ENCODE measurements around the gene C2orf72. TPM values are rescaled to one million over a fixed set of nuclear protein-coding genes. Genes with fewer than 3 reads are reported as not detected.

C2orf72 gene
- total RNA-seq, 1 experiment from 2014 or later = not detected

DNA sequence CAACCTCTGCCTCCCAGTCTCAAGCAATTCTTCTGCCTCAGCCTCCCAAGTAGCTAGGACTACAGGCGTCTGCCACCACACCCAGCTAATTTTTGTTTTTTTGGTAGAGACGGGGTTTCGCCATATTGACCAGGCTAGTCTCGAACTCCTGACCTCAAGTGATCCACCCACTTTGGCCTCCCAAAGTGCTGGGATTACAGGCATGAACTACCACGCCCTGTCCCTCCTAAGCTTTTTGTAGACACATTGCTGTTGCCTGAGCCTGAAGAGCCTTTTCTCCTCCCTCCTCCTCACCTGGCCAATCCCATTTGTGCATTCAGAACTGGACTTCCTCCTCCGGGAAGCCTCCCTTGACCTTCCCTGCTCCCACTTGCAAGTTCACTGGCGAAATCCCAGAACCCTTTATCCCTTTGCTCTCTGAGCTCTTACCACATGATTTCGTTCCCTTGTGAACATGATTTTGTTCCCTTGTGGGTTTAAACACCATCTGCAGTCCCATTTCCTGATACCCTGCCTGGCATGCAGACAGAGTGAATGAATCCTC is 2.6 kb downstream of the C2orf72 start:
- Histone ChIP-seq H3K9me3 (ENCODE audit: low read length) (no peaks in the 10 kb centered on the region), H2AFZ (ENCODE audit: low read length) (no peak overlapping the region), H3K9ac (ENCODE audit: low read length) (no peak overlapping the region), H3K36me3 (ENCODE audit: insufficient read depth, low read length) (no peaks in the 10 kb centered on the region), H3K4me1 (ENCODE audit: low read length) (peaks cover under 1% of the 10 kb centered on the region; the same call in 1 of the 2 replicates), H3K79me2 (ENCODE audit: low read length) (no peaks in the 10 kb centered on the region), H3K27me3 (ENCODE audit: low read length) (no peaks in the 10 kb centered on the region), H3K27ac (ENCODE audit: low read length) (no peak overlapping the region), H3K9me2 (replicated peaks; ENCODE audit: insufficient read depth, low read length) (no peaks in the 10 kb centered on the region), H4K20me1 (ENCODE audit: insufficient read depth, low read depth, low read length) (no peaks in the 10 kb centered on the region), H3K4me2 (ENCODE audit: low read depth, low read length, poor library complexity, severe bottlenecking) (no peak overlapping the region), H3K4me3 (ENCODE audit: low read length) (no peak overlapping the region)
- no peak for DNase-seq

DNA sequence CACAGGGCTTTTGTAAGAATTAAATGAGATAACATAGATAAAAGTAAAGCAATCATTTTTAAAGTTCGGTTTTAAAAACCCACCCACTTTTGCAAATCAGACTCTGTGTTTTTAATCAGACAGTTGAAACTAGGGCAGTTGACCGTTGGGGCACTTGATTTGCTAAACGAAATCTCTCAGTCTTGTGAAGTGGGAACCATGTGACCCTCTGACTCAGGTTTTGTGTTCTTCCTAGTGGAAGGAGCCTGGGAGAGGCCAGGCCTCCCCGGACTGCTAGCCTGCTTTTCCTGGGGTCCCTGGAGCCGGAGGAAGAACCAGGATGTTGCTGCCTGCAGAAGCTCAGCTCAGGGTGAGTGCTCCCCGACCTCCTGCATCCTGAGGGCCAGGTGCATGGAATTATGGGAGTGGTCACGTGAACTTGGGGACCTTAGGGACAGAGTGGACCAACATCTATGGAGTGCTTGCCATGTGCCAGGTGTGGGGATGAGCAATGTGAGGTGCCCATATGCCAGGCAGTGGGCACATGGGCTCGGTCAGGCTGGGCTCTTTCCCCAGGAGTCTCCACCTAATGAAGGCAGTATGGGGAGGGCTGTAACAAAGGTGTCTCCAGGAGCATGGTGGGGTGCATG is 3.9 kb downstream of the C2orf72 start:
- Histone ChIP-seq H4K20me1 (ENCODE audit: insufficient read depth, low read depth, low read length) (no peaks in the 10 kb centered on the region), H3K27ac (ENCODE audit: low read length) (no peak overlapping the region), H3K4me1 (ENCODE audit: low read length) (no peaks in the 10 kb centered on the region), H3K79me2 (ENCODE audit: low read length) (no peaks in the 10 kb centered on the region), H3K4me2 (ENCODE audit: low read depth, low read length, poor library complexity, severe bottlenecking) (no peak overlapping the region), H3K9me3 (ENCODE audit: low read length) (no peaks in the 10 kb centered on the region), H3K36me3 (ENCODE audit: insufficient read depth, low read length) (no peaks in the 10 kb centered on the region), H3K4me3 (ENCODE audit: low read length) (no peak overlapping the region), H3K27me3 (ENCODE audit: low read length) (no peaks in the 10 kb centered on the region), H3K9ac (ENCODE audit: low read length) (no peak overlapping the region), H3K9me2 (replicated peaks; ENCODE audit: insufficient read depth, low read length) (no peaks in the 10 kb centered on the region), H2AFZ (ENCODE audit: low read length) (no peak overlapping the region)
- no peak for DNase-seq

DNA sequence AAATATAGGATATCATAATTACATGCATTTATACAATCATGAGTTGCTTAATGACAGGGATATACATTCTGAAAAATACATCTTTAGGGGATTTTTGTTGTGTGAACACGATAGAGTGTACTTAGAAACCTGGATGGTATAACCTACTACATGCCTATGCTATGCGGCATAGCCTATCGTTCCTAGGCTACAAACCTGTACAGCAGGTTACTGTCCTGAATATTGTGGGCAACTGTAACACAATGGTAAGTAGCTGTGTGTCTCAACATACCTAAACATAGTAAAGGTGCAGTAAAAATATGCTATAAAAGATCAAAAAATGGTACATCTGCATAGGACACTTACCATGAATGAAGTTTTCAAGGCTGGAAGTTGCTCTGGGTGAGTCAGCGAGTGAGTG is 6.5 kb downstream of the C2orf72 start:
- Histone ChIP-seq H3K79me2 (ENCODE audit: low read length) (no peaks in the 10 kb centered on the region), H3K27ac (ENCODE audit: low read length) (no peak overlapping the region), H3K9ac (ENCODE audit: low read length) (no peak overlapping the region)

DNA sequence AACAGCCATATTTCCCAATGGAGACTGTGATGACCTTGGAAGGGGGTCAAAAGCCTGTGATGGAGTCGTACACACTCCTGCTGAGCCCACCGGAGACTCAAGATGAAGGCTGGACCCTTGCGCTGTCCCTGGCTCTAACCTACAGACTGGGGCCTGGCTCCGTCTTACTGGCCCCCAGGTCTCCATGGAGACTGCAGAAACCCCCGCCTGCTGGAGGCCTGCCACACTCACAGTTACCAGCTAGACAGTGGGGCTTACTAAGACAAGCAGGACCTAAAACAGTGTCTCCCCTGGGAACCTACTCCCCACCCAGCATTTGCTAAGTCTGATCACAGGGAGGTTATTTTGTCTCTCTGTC is 9.6 kb downstream of the C2orf72 start:
- H3K27ac ChIP-seq (ENCODE audit: low read length) = no peak overlapping the region
- H3K9ac ChIP-seq (ENCODE audit: low read length) = no peak overlapping the region
- no peaks in the 10 kb centered on the region for H4K20me1 ChIP-seq (ENCODE audit: insufficient read depth, low read depth, low read length)
- peaks cover 12% of the 10 kb centered on the region for H3K4me1 ChIP-seq (ENCODE audit: low read length)
- no peak overlapping the region for H2AFZ ChIP-seq (ENCODE audit: low read length)
- no peaks in the 10 kb centered on the region for H3K9me2 ChIP-seq (replicated peaks; ENCODE audit: insufficient read depth, low read length)
- no peaks in the 10 kb centered on the region for H3K27me3 ChIP-seq (ENCODE audit: low read length)
- H3K9me3 ChIP-seq (ENCODE audit: low read length) = no peaks in the 10 kb centered on the region
- no peak overlapping the region for H3K4me3 ChIP-seq (ENCODE audit: low read length)
- H3K4me2 ChIP-seq (ENCODE audit: low read depth, low read length, poor library complexity, severe bottlenecking) = no peak overlapping the region
- DNase-seq = no peak
- no peaks in the 10 kb centered on the region for H3K36me3 ChIP-seq (ENCODE audit: insufficient read depth, low read length)
- no peaks in the 10 kb centered on the region for H3K79me2 ChIP-seq (ENCODE audit: low read length)

More for the DNA sequence above, 6.5 kb downstream of the C2orf72 start:
- Histone ChIP-seq H4K20me1 (ENCODE audit: insufficient read depth, low read depth, low read length) (no peaks in the 10 kb centered on the region), H3K4me3 (ENCODE audit: low read length) (no peak overlapping the region), H3K36me3 (ENCODE audit: insufficient read depth, low read length) (no peaks in the 10 kb centered on the region), H3K9me2 (replicated peaks; ENCODE audit: insufficient read depth, low read length) (no peaks in the 10 kb centered on the region), H3K4me2 (ENCODE audit: low read depth, low read length, poor library complexity, severe bottlenecking) (no peak overlapping the region), H3K27me3 (ENCODE audit: low read length) (no peaks in the 10 kb centered on the region), H2AFZ (ENCODE audit: low read length) (no peak overlapping the region), H3K9me3 (ENCODE audit: low read length) (no peaks in the 10 kb centered on the region), H3K4me1 (ENCODE audit: low read length) (peaks cover 10% of the 10 kb centered on the region)
- DNase-seq = no peak

DNA sequence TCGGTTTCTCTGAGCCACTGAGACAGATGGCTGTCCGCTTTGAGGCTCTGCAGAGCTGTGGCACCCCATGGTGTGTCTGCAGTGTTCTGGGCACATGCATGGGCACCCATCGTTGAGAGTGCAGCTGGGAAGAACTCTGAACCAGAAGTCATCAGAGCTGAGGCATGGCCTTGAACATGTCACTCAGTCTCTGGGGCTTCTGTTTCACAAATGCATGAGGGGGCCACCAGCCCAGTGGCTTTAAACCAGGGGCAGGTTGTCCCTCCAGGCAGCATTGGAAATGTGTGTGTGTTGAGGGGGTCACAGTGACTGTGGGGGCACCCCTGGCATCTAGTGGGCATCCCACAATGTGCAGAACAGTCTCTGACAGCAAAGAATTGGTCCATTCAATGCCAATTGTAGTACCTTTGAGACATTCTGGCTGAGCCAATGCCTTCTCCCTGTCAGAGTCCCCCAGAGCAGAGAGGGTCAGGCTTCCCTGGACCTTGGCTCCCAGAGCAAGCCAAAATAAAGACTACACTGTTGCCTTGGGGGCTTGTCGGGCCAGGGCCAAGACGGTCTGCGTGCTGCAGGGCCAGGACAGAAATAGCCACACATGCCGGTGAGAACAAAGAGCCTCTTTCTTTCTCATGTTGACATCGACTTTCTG is 10.1 kb downstream of the C2orf72 start:
- H3K36me3 ChIP-seq (ENCODE audit: insufficient read depth, low read length) = no peaks in the 10 kb centered on the region
- no peaks in the 10 kb centered on the region for H3K27me3 ChIP-seq (ENCODE audit: low read length)
- no peak overlapping the region for H2AFZ ChIP-seq (ENCODE audit: low read length)
- no peaks in the 10 kb centered on the region for H3K79me2 ChIP-seq (ENCODE audit: low read length)
- H3K4me2 ChIP-seq (ENCODE audit: low read depth, low read length, poor library complexity, severe bottlenecking) = no peak overlapping the region
- no peak overlapping the region for H3K27ac ChIP-seq (ENCODE audit: low read length)
- H3K4me1 ChIP-seq (ENCODE audit: low read length) = peaks cover 17% of the 10 kb centered on the region
- DNase-seq = no peak
- H3K9me2 ChIP-seq (replicated peaks; ENCODE audit: insufficient read depth, low read length) = no peaks in the 10 kb centered on the region
- H3K9ac ChIP-seq (ENCODE audit: low read length) = no peak overlapping the region
- H4K20me1 ChIP-seq (ENCODE audit: insufficient read depth, low read depth, low read length) = no peaks in the 10 kb centered on the region
- H3K4me3 ChIP-seq (ENCODE audit: low read length) = no peak overlapping the region
- no peaks in the 10 kb centered on the region for H3K9me3 ChIP-seq (ENCODE audit: low read length)

DNA sequence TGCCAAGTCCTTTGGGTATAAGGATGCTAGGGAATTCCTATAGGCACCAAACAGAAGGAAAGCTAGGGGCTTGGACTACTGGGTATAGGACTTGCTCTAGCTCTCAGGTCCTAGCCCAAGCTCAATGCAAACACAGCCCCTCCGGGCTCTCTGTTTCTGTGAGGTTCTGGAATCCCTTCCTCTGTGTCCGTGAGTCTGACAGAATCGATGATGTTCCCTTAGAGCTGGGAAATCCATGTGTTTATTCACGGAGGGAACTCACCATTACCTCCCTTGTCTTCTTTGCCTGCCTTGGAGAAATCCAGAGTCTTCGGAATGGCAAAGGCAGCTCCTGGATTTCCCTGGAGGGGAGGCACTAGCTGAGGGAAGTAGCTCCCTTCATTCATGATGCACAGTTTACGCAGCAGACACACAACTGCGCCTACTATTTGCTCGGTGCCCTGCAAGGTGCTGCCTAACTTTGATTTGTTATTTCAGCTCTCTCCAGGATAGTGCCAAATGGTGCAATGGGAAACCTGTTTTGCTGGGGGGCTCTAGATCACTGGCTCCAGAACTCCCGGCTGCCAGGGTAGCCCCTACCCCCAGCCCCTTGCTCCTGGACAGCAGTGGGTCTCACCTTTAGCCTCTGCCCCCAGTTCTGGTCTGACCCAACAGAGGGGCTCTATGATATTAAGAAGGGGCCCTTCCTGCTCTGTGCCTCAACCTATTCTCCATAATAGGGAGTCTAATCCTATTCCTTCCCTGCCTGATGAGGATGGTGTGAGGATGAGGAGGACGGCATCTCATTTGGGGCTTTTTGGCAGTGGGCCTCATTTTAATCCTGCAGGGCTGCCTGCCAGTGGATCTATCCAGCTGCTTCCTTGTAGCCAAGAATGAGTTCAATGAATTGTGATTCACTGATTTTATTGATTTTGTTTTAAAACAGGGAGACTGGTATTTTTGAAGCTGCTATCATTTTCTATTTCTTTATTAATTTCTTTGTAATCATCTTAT is 10.9 kb downstream of the C2orf72 start:
- Histone ChIP-seq H4K20me1 (ENCODE audit: insufficient read depth, low read depth, low read length) (no peaks in the 10 kb centered on the region), H3K27ac (ENCODE audit: low read length) (no peak overlapping the region), H3K36me3 (ENCODE audit: insufficient read depth, low read length) (no peaks in the 10 kb centered on the region), H3K4me2 (ENCODE audit: low read depth, low read length, poor library complexity, severe bottlenecking) (no peak overlapping the region), H3K27me3 (ENCODE audit: low read length) (no peaks in the 10 kb centered on the region), H3K9me2 (replicated peaks; ENCODE audit: insufficient read depth, low read length) (no peaks in the 10 kb centered on the region), H3K4me1 (ENCODE audit: low read length) (peaks cover 23% of the 10 kb centered on the region), H2AFZ (ENCODE audit: low read length) (no peak overlapping the region), H3K4me3 (ENCODE audit: low read length) (no peak overlapping the region), H3K9ac (ENCODE audit: low read length) (no peak overlapping the region), H3K79me2 (ENCODE audit: low read length) (no peaks in the 10 kb centered on the region), H3K9me3 (ENCODE audit: low read length) (no peaks in the 10 kb centered on the region)
- DNase-seq = no peak

DNA sequence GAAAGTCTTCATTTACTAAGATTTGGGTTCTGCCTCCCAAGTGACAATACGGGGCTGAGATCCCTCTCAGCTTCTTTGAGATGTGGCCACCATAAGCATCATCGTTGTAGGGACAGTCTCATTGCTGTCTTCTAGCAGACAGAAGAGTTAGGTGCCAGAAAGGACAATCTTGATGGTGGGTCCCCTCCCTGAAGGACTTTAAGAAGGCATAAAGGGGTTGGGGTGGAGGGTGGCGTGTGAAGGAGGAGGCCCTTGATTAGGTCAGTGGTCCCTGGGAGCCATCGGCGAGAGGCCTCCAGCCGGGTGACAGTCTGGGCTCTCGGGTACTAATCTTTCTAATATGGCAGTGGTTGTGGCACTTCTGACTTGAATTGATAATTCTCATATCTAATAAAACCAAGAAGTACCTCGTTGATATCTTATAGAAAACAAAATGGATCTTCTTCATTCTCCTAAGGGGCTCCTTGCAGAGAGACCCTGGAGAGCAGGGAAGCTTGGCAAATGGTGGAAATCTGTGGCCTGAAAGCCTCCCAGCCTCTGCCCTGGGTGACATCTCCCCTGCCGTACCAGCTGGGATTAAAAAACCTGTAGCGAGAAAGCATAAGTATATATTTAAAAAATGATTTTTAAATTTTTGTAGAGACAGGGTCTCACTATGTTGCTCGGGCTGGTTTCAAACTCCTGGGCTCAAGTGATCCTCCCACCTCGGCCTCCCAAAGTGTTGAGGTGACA is 12.1 kb downstream of the C2orf72 start:
- Histone ChIP-seq H4K20me1 (ENCODE audit: insufficient read depth, low read depth, low read length) (no peaks in the 10 kb centered on the region), H3K4me1 (ENCODE audit: low read length) (peaks cover 23% of the 10 kb centered on the region), H3K4me2 (ENCODE audit: low read depth, low read length, poor library complexity, severe bottlenecking) (no peak overlapping the region), H3K27me3 (ENCODE audit: low read length) (no peaks in the 10 kb centered on the region), H3K27ac (ENCODE audit: low read length) (no peak overlapping the region), H2AFZ (ENCODE audit: low read length) (no peak overlapping the region), H3K9me2 (replicated peaks; ENCODE audit: insufficient read depth, low read length) (no peaks in the 10 kb centered on the region), H3K9me3 (ENCODE audit: low read length) (no peaks in the 10 kb centered on the region), H3K9ac (ENCODE audit: low read length) (no peak overlapping the region), H3K79me2 (ENCODE audit: low read length) (no peaks in the 10 kb centered on the region), H3K36me3 (ENCODE audit: insufficient read depth, low read length) (no peaks in the 10 kb centered on the region), H3K4me3 (ENCODE audit: low read length) (no peak overlapping the region)
- DNase-seq = no peak

All from Karpas-422 (cell line).